ENCODE measurements around the gene C14orf180.

C14orf180 gene

GRCh38 chr14:104583424-104584306 lies 4.1 kb downstream of the C14orf180 start:
- no peak for TF ChIP-seq ZFX (IDR thresholded peaks at IDR 0.05)
- no peak for TF ChIP-seq CTCF (conservative IDR thresholded peaks at IDR 0.05)
- H3K27ac ChIP-seq, result no peak overlapping the region; the same call in 1 of the 2 replicates

- H3K27ac ChIP-seq, result no peak overlapping the region
Observed at GRCh38 chr14:104584557-104584956, 5.0 kb downstream of the C14orf180 start.

GRCh38 chr14:104585966-104586697 lies 6.6 kb downstream of the C14orf180 start:
- no peak overlapping the region for H3K27ac ChIP-seq
- no peak for TF ChIP-seq CTCF (conservative IDR thresholded peaks at IDR 0.05)
- TF ChIP-seq ZFX (IDR thresholded peaks at IDR 0.05), result no peak

More at GRCh38 chr14:104584557-104584956, 5.0 kb downstream of the C14orf180 start:
- TF ChIP-seq ZFX (IDR thresholded peaks at IDR 0.05), result no peak
- TF ChIP-seq CTCF (conservative IDR thresholded peaks at IDR 0.05), result no peak

- no peak overlapping the region for H3K27ac ChIP-seq
- TF ChIP-seq ZFX (IDR thresholded peaks at IDR 0.05) (no peak), CTCF (conservative IDR thresholded peaks at IDR 0.05) (no peak)
Observed at GRCh38 chr14:104586832-104587620, 7.5 kb downstream of the C14orf180 start.

GRCh38 chr14:104587641-104588040 lies 8.1 kb downstream of the C14orf180 start:
- no peak overlapping the region; the same call in 1 of the 2 replicates for H3K27ac ChIP-seq
- TF ChIP-seq CTCF (conservative IDR thresholded peaks at IDR 0.05) (no peak), ZFX (IDR thresholded peaks at IDR 0.05) (no peak)

- TF ChIP-seq ZFX (IDR thresholded peaks at IDR 0.05) (peak; percentile 59; the same call in 1 of the 2 replicates), CTCF (conservative IDR thresholded peaks at IDR 0.05) (no peak; the same call in 1 of the 2 replicates)
Observed at GRCh38 chr14:104588066-104588857, 8.7 kb downstream of the C14orf180 start.

More at GRCh38 chr14:104588066-104588857, 8.7 kb downstream of the C14orf180 start:
- peak overlapping the region; percentile 27 for H3K27ac ChIP-seq
